K562 (cell line): ENCODE measurements around the gene TBX1. TPM values are rescaled to one million over a fixed set of nuclear protein-coding genes. Genes with fewer than 3 reads are reported as not detected.

ENCODE experiments used
- BDP1 ChIP-seq: IDR thresholded peaks from 3 replicates; pipeline ENCODE4 v1.6.1; 2011; ENCODE audit not compliant: insufficient read length, insufficient read depth
- BHLHE40 ChIP-seq: IDR thresholded peaks from 2 replicates; pipeline ENCODE4 v1.6.1; 2011; ENCODE audit warnings: low read length, improper control_type of control experiment
- BRD4 ChIP-seq: fragments of 200-600 bp; sonication (generic); IDR thresholded peaks from 2 replicates; pipeline ENCODE4 v1.6.1; 2017; ENCODE audit warnings: inconsistent platforms
- DDX20 ChIP-seq: fragments of 450-650 bp; IDR thresholded peaks from 2 replicates; pipeline ENCODE4 v1.6.1; 2016; ENCODE audit warnings: missing genetic modification characterization, low read depth, mild to moderate bottlenecking, missing compliant biosample characterization, moderate library complexity
- DPF2 ChIP-seq: fragments of 450-650 bp; IDR thresholded peaks from 2 replicates; pipeline ENCODE4 v1.6.1; 2016
- HDAC1 ChIP-seq, 2 experiments: fragments of 450-650 bp; IDR thresholded peaks; 2 replicates each; pipeline ENCODE4 v1.6.1; 2016 to 2017; ENCODE audit warnings: inconsistent platforms in 1 of 2, mild to moderate bottlenecking in 1 of 2, moderate library complexity in 1 of 2
- MAZ ChIP-seq, 2 experiments: fragments of 450-650 bp in 1 of 2; sonication (generic) in 1 of 2; formaldehyde crosslinking; IDR thresholded peaks in 1 of 2; conservative IDR thresholded peaks in 1 of 2; 2 replicates each; pipeline versions ENCODE4 v1.4.0 to v1.5.0; 2020; ENCODE audit warnings: mild to moderate bottlenecking in 1 of 2, missing genetic modification reagents in 1 of 2
- MCM2 ChIP-seq: fragments of 450-650 bp; IDR thresholded peaks from 2 replicates; pipeline ENCODE4 v1.6.1; 2017; ENCODE audit warnings: low read depth, mild to moderate bottlenecking
- NRF1 ChIP-seq, 2 experiments: fragments of 450-650 bp; IDR thresholded peaks in 1 of 2; conservative IDR thresholded peaks in 1 of 2; 2 replicates each; pipeline ENCODE4 v1.6.1; 2014; ENCODE audit warnings: mild to moderate bottlenecking in 2 of 2
- PHTF2 ChIP-seq: fragments of 250-450 bp; sonication (Bioruptor Pico); IDR thresholded peaks from 2 replicates; pipeline ENCODE4 v1.5.0; 2021; ENCODE audit warnings: mild to moderate bottlenecking
- POLR2B ChIP-seq: fragments of 450-650 bp; IDR thresholded peaks from 2 replicates; pipeline ENCODE4 v1.6.1; 2018; ENCODE audit warnings: low read depth; ENCODE audit not compliant: partially characterized antibody
- POLR2G ChIP-seq: fragments of 200-400 bp; formaldehyde crosslinking; IDR thresholded peaks from 2 replicates; pipeline ENCODE4 v1.6.1; 2017; ENCODE audit warnings: low read depth, mild to moderate bottlenecking, antibody characterized with exemption, low read length, moderate library complexity
- RHOXF2B ChIP-seq: fragments of 250-450 bp; sonication (Bioruptor Pico); conservative IDR thresholded peaks from 2 replicates; pipeline ENCODE4 v1.5.1; 2021
- ZNF146 ChIP-seq: IDR thresholded peaks from one replicate; pipeline ENCODE4 v1.6.1; 2018; ENCODE audit warnings: missing compliant biosample characterization; ENCODE audit not compliant: unreplicated experiment
- ZNF75A ChIP-seq: fragments of 450-650 bp; formaldehyde crosslinking; IDR thresholded peaks from 2 replicates; pipeline ENCODE4 v1.4.0; 2020; ENCODE audit warnings: mild to moderate bottlenecking
- polyA plus RNA-seq, 8 experiments: library from polyadenylated mRNA; depleted of rRNA in 4 of 8; stranded (reverse) in 5 of 8; unstranded in 3 of 8; fragments of >200 nt; fragmentation: Nextera tagmentation in 2 of 8; fragmentation: Illumina TruSeq in 1 of 8; extraction: Ambion mirVana in 2 of 8; extraction: Trizol in 1 of 8; gene quantifications; 2 replicates each; pipeline versions ENCODE4 v1.2.1 to v1.2.3, GENCODE V29; 2011 to 2014; ENCODE audit warnings: inconsistent platforms in 1 of 8, missing spikeins in 1 of 8
- total RNA-seq, 7 experiments: library from RNA; depleted of rRNA in 6 of 7; stranded (reverse); fragments of >200 nt in 6 of 7; fragmentation: Illumina TruSeq in 2 of 7; extraction: Trizol in 2 of 7; gene quantifications; 2 replicates each; pipeline versions ENCODE4 v1.2.1 to v1.2.3, GENCODE V29; 2011 to 2021; ENCODE audit warnings: low replicate concordance in 1 of 7
- TF ChIP-seq, protein P1 (sequence below): fragments of 450-650 bp; IDR thresholded peaks from 2 replicates; pipeline ENCODE4 v1.6.1; 2016
- TF ChIP-seq, protein P2 (sequence below): sonication (generic); formaldehyde crosslinking; IDR thresholded peaks from 2 replicates; pipeline ENCODE4 v1.4.0; 2020; ENCODE audit warnings: mild to moderate bottlenecking, missing genetic modification reagents
- TF ChIP-seq, protein P3 (sequence below), 2 experiments: IDR thresholded peaks; 2 replicates each; pipeline ENCODE4 v1.6.1; 2012; ENCODE audit warnings: improper control_type of control experiment in 2 of 2, low read depth in 2 of 2, low read length in 2 of 2, borderline replicate concordance in 1 of 2
- TF ChIP-seq, protein P4 (sequence below), 2 experiments: fragments of 450-650 bp in 1 of 2; IDR thresholded peaks; 2 replicates each; pipeline ENCODE4 v1.6.1; 2011 to 2017; ENCODE audit warnings: low read depth in 2 of 2, antibody characterized with exemption in 1 of 2, borderline replicate concordance in 1 of 2, low read length in 1 of 2, mild to moderate bottlenecking in 1 of 2, mixed read lengths in 1 of 2; ENCODE audit not compliant: control insufficient read depth in 1 of 2

TBX1 gene
- total and polyA plus RNA-seq, 9 of the 15 experiments (the other 6 are each of a cell fraction or from before 2014, with no cell fraction given): 0.07 to 35.0 (median 3.9) TPM

GRCh38 chr22:19767427-19768341, 7.1 kb downstream of the TBX1 start (continued):
- TF ChIP-seq, protein P1, sequence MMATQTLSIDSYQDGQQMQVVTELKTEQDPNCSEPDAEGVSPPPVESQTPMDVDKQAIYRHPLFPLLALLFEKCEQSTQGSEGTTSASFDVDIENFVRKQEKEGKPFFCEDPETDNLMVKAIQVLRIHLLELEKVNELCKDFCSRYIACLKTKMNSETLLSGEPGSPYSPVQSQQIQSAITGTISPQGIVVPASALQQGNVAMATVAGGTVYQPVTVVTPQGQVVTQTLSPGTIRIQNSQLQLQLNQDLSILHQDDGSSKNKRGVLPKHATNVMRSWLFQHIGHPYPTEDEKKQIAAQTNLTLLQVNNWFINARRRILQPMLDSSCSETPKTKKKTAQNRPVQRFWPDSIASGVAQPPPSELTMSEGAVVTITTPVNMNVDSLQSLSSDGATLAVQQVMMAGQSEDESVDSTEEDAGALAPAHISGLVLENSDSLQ: no peak
- TF ChIP-seq DPF2 (no peak), POLR2G (0 out of 2 replicates have a peak, but pooled peaks have one; percentile 3), BHLHE40 (peak; percentile 21; the same call in 1 of the 2 replicates), RHOXF2B (no peak), ZNF75A (CRISPR knock-in tag) (no peak), ZNF146 (CRISPR knock-in tag) (peak; percentile 2), DDX20 (no peak), PHTF2 (CRISPR knock-in tag) (no peak), POLR2B (no peak), BRD4 (no peak), MAZ (CRISPR knock-in tag; conservative IDR thresholded peaks at IDR 0.05 in 1 of 2, IDR thresholded peaks at IDR 0.05 in 1 of 2) (0 out of 4 replicates have a peak, but pooled peaks of 1 of the 2 experiments have one; percentile 2), NRF1 (conservative IDR thresholded peaks at IDR 0.05 in 1 of 2, IDR thresholded peaks at IDR 0.05 in 1 of 2) (no peak), MCM2 (no peak), HDAC1 (IDR thresholded peaks at IDR 0.05) (no peak), BDP1 (no peak)
- TF ChIP-seq, protein P2, sequence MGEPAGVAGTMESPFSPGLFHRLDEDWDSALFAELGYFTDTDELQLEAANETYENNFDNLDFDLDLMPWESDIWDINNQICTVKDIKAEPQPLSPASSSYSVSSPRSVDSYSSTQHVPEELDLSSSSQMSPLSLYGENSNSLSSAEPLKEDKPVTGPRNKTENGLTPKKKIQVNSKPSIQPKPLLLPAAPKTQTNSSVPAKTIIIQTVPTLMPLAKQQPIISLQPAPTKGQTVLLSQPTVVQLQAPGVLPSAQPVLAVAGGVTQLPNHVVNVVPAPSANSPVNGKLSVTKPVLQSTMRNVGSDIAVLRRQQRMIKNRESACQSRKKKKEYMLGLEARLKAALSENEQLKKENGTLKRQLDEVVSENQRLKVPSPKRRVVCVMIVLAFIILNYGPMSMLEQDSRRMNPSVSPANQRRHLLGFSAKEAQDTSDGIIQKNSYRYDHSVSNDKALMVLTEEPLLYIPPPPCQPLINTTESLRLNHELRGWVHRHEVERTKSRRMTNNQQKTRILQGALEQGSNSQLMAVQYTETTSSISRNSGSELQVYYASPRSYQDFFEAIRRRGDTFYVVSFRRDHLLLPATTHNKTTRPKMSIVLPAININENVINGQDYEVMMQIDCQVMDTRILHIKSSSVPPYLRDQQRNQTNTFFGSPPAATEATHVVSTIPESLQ (CRISPR knock-in tag): no peak
- TF ChIP-seq, protein P3, sequence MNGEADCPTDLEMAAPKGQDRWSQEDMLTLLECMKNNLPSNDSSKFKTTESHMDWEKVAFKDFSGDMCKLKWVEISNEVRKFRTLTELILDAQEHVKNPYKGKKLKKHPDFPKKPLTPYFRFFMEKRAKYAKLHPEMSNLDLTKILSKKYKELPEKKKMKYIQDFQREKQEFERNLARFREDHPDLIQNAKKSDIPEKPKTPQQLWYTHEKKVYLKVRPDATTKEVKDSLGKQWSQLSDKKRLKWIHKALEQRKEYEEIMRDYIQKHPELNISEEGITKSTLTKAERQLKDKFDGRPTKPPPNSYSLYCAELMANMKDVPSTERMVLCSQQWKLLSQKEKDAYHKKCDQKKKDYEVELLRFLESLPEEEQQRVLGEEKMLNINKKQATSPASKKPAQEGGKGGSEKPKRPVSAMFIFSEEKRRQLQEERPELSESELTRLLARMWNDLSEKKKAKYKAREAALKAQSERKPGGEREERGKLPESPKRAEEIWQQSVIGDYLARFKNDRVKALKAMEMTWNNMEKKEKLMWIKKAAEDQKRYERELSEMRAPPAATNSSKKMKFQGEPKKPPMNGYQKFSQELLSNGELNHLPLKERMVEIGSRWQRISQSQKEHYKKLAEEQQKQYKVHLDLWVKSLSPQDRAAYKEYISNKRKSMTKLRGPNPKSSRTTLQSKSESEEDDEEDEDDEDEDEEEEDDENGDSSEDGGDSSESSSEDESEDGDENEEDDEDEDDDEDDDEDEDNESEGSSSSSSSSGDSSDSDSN (IDR thresholded peaks at IDR 0.05; ENCODE audit: borderline replicate concordance in 1 of 2, low read depth in 2 of 2, low read length in 2 of 2): no peak
- TF ChIP-seq, protein P4, sequence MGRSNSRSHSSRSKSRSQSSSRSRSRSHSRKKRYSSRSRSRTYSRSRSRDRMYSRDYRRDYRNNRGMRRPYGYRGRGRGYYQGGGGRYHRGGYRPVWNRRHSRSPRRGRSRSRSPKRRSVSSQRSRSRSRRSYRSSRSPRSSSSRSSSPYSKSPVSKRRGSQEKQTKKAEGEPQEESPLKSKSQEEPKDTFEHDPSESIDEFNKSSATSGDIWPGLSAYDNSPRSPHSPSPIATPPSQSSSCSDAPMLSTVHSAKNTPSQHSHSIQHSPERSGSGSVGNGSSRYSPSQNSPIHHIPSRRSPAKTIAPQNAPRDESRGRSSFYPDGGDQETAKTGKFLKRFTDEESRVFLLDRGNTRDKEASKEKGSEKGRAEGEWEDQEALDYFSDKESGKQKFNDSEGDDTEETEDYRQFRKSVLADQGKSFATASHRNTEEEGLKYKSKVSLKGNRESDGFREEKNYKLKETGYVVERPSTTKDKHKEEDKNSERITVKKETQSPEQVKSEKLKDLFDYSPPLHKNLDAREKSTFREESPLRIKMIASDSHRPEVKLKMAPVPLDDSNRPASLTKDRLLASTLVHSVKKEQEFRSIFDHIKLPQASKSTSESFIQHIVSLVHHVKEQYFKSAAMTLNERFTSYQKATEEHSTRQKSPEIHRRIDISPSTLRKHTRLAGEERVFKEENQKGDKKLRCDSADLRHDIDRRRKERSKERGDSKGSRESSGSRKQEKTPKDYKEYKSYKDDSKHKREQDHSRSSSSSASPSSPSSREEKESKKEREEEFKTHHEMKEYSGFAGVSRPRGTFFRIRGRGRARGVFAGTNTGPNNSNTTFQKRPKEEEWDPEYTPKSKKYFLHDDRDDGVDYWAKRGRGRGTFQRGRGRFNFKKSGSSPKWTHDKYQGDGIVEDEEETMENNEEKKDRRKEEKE (IDR thresholded peaks at IDR 0.05; ENCODE audit: borderline replicate concordance in 1 of 2, control insufficient read depth in 1 of 2, low read depth in 2 of 2, low read length in 1 of 2): no peak
